Measurements from ENCODE around the gene UEVLD.

Gene UEVLD

GRCh38 chr11:18523084-18523483 lies 65.5 kb downstream of the UEVLD start:
- no peak for DNase-seq
- Histone ChIP-seq H3K9me3 (no peaks in the 10 kb centered on the region), H3K27me3 (no peaks in the 10 kb centered on the region), H3K4me1 (peaks cover 0 to 37% (median 11%) of the 10 kb centered on the region in 4 donors), H3K4me3 (no peak overlapping the region), H3K27ac (no peak overlapping the region), H3K36me3 (peaks cover under 1 to 11% (median 4%) of the 10 kb centered on the region in 3 donors)
- TF ChIP-seq CTCF (IDR thresholded peaks at IDR 0.05), result no peak
- intact Hi-C loops (cut with DNase I; ENCODE audit: low total_unique reads), result loop anchor here (10.0 kb wide), 2 partner anchors 112 to 128 kb away; partner anchors contain the start of genes LDHA and SPTY2D1

DNA sequence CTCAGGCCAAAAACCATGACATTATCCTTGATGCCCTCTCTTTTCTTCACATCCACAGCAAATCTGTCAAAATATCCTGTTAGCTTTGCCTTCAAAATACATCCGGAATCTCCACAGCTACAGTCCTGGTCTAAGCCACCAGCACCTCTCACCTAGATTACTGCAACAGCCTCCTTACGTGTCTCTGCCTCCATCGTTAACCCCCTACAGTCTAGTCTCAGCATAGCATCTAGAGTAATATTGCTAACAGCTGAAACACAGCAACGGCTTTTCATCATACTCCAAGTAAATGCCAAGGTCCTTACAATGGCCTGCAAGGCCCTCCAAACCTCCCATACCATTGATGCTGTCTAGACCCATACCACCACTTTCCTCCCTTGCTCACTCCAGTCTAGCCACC lies 66.1 kb downstream of the UEVLD start:
- H3K4me1 ChIP-seq, result peaks cover 0 to 31% (median 8%) of the 10 kb centered on the region in 4 donors
- peaks cover 7 to 18% (median 8%) of the 10 kb centered on the region in 3 donors for H3K36me3 ChIP-seq
- H3K27ac ChIP-seq, result no peak overlapping the region
- no peaks in the 10 kb centered on the region for H3K27me3 ChIP-seq
- TF ChIP-seq CTCF (IDR thresholded peaks at IDR 0.05), result no peak
- DNase-seq, result no peak
- no peak overlapping the region for H3K4me3 ChIP-seq
- intact Hi-C loops (cut with DNase I; ENCODE audit: low total_unique reads), result loop anchor here (10.0 kb wide), 2 partner anchors 112 to 128 kb away; partner anchors contain the start of genes LDHA and SPTY2D1
- H3K9me3 ChIP-seq, result no peaks in the 10 kb centered on the region

DNA sequence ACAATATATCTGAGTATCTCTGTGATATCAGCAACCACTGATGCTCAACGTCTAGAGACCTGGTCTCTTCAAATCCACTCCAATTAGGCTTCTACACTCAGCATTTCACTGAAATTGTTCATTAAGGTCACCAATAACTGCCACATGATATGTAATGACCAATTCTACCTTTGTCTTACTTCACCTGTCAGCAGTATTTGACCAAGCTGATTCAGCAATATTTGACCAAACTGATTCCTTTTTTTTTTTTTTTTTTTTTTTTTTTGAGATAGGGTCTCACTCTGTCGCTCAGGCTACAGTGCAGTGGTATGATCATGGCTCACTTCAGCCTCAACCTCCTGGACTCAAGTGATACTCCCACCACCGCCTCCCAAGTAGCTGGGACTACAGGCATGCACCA lies 67.4 kb downstream of the UEVLD start:
- Histone ChIP-seq H3K4me3 (no peak overlapping the region), H3K4me1 (peaks cover 0 to 30% (median 7%) of the 10 kb centered on the region in 4 donors)

DNA sequence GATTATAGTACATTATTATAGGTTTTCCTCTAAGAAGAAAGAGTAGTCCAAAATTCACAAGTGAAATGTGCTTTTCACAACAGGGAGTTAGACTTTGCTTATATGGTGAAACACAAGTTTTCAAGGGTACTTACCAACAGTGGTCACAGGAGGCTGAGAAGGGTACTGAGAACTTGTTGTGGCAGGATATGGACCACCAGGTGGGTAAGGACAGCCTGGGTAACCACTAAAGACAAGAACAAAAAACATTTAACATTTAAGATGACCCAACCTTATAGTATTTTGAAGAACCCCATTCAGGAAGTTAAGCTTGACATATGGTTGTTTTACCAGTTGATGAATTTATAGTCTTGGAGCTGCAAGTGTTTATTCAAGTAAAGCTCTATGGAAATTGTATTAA lies 86.2 kb downstream of the UEVLD start:
- no peak overlapping the region for H3K4me3 ChIP-seq
- H3K36me3 ChIP-seq, result peaks cover 62 to 76% (median 75%) of the 10 kb centered on the region in 3 donors
- no peak for TF ChIP-seq CTCF (IDR thresholded peaks at IDR 0.05)
- no peak overlapping the region for H3K27ac ChIP-seq
- no peaks in the 10 kb centered on the region for H3K4me1 ChIP-seq
- no peak for DNase-seq
- H3K9me3 ChIP-seq, result no peaks in the 10 kb centered on the region
- intact Hi-C loops (cut with DNase I; ENCODE audit: low total_unique reads), result no loop called here
- no peaks in the 10 kb centered on the region for H3K27me3 ChIP-seq

More for the DNA sequence above, 67.4 kb downstream of the UEVLD start:
- DNase-seq, result no peak
- TF ChIP-seq CTCF (IDR thresholded peaks at IDR 0.05), result no peak
- Histone ChIP-seq H3K27ac (no peak overlapping the region), H3K27me3 (no peaks in the 10 kb centered on the region), H3K36me3 (peaks cover 7 to 28% (median 13%) of the 10 kb centered on the region in 3 donors), H3K9me3 (no peaks in the 10 kb centered on the region)
- intact Hi-C loops (cut with DNase I; ENCODE audit: low total_unique reads), result loop anchor here (10.0 kb wide), 2 partner anchors 114 to 126 kb away; partner anchors contain the start of genes LDHA and SPTY2D1

DNA sequence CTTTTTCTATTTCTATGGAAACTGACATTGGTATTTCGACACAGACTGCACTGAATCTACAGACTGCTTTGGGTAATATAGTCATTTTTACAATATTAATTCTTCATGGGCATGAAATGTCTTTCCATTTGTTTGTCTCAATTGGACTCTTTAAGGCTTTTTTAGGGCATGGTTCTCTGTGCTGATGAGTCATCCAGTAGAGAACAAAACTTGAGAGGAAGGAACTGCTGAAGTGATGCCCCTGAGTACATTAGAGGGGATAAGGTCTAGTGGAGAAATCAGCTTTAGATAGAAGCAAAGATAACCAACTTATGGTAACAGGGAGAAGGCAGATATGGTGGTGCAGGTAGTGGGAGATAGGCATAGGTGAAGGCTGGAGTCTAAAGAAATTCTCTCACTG lies 86.9 kb downstream of the UEVLD start:
- Histone ChIP-seq H3K4me3 (no peak overlapping the region), H3K27ac (no peak overlapping the region), H3K9me3 (no peaks in the 10 kb centered on the region), H3K4me1 (no peaks in the 10 kb centered on the region), H3K36me3 (peaks cover 57 to 71% (median 68%) of the 10 kb centered on the region in 3 donors), H3K27me3 (no peaks in the 10 kb centered on the region)
- intact Hi-C loops (cut with DNase I; ENCODE audit: low total_unique reads), result no loop called here
- no peak for DNase-seq
- no peak for TF ChIP-seq CTCF (IDR thresholded peaks at IDR 0.05)
